Esophagus muscularis mucosa (tissue), 3 donors: ENCODE results near the gene DOCK8.

ENCODE experiments used
- POLR2A ChIP-seq: fragments of 450-650 bp; IDR thresholded peaks from one replicate; pipeline ENCODE4 v1.6.1; 2017; ENCODE audit warnings: antibody characterized with exemption, moderate library complexity, mild to moderate bottlenecking, low read depth
- TF ChIP-seq, protein P1 (sequence below), 3 experiments: fragments of 200-600 bp in 2 of 3; fragments of 450-650 bp in 1 of 3; sonication (generic) in 2 of 3; IDR thresholded peaks; one replicate each; pipeline ENCODE4 v1.5.1; 2017 to 2019; ENCODE audit warnings: antibody characterized with exemption in 3 of 3, mild to moderate bottlenecking in 2 of 3, moderate library complexity in 1 of 3

DNA sequence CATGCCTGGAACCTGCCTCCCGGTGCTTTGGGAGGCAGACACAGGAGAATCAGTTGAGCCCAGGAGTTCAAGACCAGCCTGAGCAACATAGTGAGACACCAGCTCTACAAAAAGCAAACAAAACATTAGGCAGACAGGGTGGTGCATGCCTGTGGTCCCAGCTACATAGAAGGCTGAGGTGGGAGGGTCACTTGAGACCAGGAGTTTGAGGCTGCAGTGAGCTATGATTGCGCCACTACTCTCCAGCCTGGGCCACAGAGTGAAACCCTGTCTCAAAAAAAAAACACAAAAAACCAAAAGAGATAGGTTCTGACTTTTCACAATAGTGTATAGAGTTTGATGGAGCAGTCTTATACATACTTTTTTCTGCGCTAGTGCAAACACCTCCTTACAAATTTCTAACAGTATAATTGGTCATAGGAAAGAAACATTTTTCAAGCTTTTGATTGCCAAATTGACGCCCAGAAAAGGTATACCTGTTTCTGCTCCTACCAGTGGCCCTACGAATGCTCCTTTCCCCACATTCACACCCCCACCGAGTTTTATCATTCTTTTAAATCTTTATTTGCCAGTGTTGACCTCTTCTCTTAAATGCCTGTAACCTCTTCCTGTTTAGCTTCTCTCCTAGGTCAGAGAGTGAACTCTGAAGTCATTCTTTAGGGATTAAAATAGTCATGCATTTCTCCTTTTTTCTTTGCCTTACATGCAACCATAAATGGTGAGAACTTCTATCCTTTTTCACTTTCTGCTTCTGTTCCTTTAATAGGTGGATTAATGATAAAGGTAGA, 7.5 kb downstream of the DOCK8 start:
- TF ChIP-seq, protein P1, sequence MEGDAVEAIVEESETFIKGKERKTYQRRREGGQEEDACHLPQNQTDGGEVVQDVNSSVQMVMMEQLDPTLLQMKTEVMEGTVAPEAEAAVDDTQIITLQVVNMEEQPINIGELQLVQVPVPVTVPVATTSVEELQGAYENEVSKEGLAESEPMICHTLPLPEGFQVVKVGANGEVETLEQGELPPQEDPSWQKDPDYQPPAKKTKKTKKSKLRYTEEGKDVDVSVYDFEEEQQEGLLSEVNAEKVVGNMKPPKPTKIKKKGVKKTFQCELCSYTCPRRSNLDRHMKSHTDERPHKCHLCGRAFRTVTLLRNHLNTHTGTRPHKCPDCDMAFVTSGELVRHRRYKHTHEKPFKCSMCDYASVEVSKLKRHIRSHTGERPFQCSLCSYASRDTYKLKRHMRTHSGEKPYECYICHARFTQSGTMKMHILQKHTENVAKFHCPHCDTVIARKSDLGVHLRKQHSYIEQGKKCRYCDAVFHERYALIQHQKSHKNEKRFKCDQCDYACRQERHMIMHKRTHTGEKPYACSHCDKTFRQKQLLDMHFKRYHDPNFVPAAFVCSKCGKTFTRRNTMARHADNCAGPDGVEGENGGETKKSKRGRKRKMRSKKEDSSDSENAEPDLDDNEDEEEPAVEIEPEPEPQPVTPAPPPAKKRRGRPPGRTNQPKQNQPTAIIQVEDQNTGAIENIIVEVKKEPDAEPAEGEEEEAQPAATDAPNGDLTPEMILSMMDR (IDR thresholded peaks at IDR 0.05), result no peak
- no peak for TF ChIP-seq POLR2A
